Measurements from ENCODE around the gene PPP1CB.
"Not testable (repeated sequence)": the region's sequence is repeated elsewhere in the genome, so short reads cannot be mapped to it uniquely, and the experiment has no call there.

PPP1CB gene

GRCh38 chr2:28780496-28780895 is 28.9 kb downstream of the PPP1CB start:
- no peak for DNase-seq

- no peak for DNase-seq
These were observed 30.8 kb downstream of the PPP1CB start for GRCh38 chr2:28782423-28782822.

- DNase-seq: not testable (repeated sequence)
These were observed 32.9 kb downstream of the PPP1CB start for GRCh38 chr2:28784570-28784969.

GRCh38 chr2:28796620-28797019 is 45.0 kb downstream of the PPP1CB start:
- DNase-seq: no peak

GRCh38 chr2:28801726-28802125 is 50.1 kb downstream of the PPP1CB start:
- no peak for DNase-seq

GRCh38 chr2:28802975-28803429 is 51.4 kb downstream of the PPP1CB start:
- no peak for DNase-seq

- DNase-seq: no peak
These were observed 58.3 kb downstream of the PPP1CB start for GRCh38 chr2:28809927-28810326.

GRCh38 chr2:28810384-28811285 is 59.0 kb downstream of the PPP1CB start, which contains the start of gene SPDYA:
Gene SPDYA (plus strand): TSS chr2:28810834. CDS start chr2:28816015, 5,181 bp downstream.
- peak; percentile 74 for DNase-seq

GRCh38 chr2:28818053-28818452 is 66.4 kb downstream of the PPP1CB start:
- DNase-seq: no peak

- peak; percentile 51 for DNase-seq
These were observed 69.8 kb downstream of the PPP1CB start for GRCh38 chr2:28821295-28821958.

- no peak for DNase-seq
These were observed 70.4 kb downstream of the PPP1CB start for GRCh38 chr2:28822036-28822435.

- no peak for DNase-seq
These were observed 72.6 kb downstream of the PPP1CB start for GRCh38 chr2:28824207-28824606.

- DNase-seq: no peak
These were observed 73.2 kb downstream of the PPP1CB start for GRCh38 chr2:28824870-28825269.

GRCh38 chr2:28828382-28828781 is 76.8 kb downstream of the PPP1CB start:
- DNase-seq: no peak

GRCh38 chr2:28833740-28834470 is 82.3 kb downstream of the PPP1CB start:
- DNase-seq: no peak

GRCh38 chr2:28835781-28836180 is 84.2 kb downstream of the PPP1CB start:
- DNase-seq: no peak

- DNase-seq: no peak
These were observed 87.3 kb downstream of the PPP1CB start for GRCh38 chr2:28838971-28839370.

- DNase-seq: no peak
These were observed 90.4 kb downstream of the PPP1CB start for GRCh38 chr2:28842042-28842441.

All from central memory CD4-positive, alpha-beta T cell (primary cell).